Measurements from ENCODE around the gene SMARCA5.

GRCh38 chr4:143524211-143524610, 10.7 kb downstream of the SMARCA5 start:
- TF ChIP-seq CTCF (IDR thresholded peaks at IDR 0.05; ENCODE audit: low read length): no peak
- TF ChIP-seq EZH2 (optimal IDR thresholded peaks at IDR 0.05; ENCODE audit: low read depth, low read length): no peak
- no peak for TF ChIP-seq EZH2phosphoT487 (IDR thresholded peaks at IDR 0.05; ENCODE audit: low read length)

Data from MM.1S (cell line).